ENCODE data around the gene STX19.
A peak's percentile ranks its signal among the peaks of the same experiment; 100 is the strongest.
"Not testable (repeated sequence)": the region's sequence is repeated elsewhere in the genome, so short reads cannot be mapped to it uniquely, and the experiment has no call there.

STX19 gene

DNA sequence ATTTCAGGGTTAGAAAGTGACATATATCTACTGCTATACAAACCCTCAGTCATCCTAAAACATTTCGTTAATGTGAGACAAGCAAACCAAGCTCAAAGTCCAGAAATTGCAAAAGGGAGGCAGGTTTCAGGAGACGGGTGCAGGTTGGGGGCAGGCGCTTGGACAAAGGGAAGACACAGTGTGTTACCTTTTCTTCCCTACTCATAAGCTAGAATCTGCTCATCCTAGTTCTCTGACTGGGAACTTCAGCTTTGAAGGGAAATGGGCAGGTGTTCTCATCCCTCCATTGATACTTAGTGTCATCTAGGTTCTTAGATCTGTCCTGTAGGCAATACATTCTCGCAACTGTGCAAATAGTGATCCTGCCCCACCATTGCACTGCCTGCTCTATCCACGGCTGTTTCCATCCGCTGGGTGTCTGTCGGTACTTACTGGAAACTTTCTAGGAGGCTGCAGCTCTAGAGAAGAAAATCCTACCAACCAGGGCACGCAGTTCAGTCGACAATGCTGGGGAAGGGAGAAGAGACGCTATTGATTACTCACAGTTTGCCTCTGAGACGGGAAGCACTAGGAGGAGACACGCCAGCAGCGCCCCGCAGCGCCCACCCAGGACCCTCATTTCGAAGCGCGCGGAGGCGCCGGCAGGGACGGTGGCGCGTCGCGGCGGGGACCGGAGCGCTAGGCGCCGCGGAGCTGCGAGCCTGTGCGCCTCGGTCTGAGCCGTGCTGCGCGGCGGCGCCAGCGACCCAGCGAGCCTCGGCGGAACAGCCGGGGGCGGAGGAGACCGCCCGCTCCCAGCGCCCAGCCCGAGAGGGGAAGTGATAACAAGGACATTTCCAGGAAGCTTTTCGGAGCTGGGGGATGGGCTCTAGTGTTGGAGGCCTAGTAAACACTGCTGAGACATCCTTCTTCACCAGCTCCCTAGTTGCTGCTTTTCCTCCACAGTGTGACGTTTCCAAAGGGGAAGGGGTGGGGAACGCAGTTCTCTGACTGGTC lies 55.0 kb downstream of the STX19 start, which contains the start of gene PROS1:
Gene PROS1, minus strand, starts transcription at position 766 of the 996 bp plus-strand sequence. Its CDS starts 147 bp downstream, at position 619.
- DNase-seq (ENCODE audit: low spot score), result peak; percentile 65

DNA sequence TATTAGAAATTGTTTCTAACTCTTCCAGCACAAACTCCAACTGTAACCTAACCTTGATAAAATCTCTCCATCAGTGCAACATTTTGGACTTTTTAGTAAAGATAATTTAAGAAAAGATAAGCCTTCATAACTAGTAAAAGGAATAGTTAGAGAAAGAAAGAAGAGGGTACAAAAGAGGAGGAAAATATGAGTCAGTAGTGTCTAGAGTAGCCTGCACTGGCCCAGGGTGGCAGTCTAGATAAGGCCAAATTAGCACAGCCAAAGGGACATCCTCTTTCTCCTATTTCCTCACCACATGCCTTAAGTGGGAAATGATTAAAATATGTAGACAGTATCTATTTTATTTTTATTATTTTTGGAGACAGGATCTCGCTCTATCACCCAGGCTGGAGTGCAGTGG lies 58.4 kb downstream of the STX19 start:
- DNase-seq (ENCODE audit: low spot score), result no peak

DNA sequence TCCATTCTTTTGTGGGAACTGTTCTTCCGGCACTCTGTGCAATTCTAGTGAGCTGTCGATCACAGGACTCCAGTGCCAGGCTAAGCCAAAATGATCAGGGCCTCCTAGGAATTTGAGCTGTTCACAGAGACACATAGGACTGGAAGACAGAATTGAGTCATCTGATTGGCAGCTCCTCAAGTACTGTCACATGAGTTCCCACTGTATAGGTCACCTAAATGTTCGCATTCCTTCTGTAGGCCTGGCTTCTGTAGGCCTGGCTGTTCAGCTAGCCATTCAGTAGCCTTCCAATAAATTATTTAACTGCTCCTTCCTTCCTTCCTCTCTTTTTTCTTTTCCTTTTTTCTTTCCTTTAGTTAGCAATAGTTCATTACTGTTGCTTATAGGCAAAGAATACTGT lies 59.0 kb downstream of the STX19 start:
- no peak for DNase-seq (ENCODE audit: low spot score)

DNA sequence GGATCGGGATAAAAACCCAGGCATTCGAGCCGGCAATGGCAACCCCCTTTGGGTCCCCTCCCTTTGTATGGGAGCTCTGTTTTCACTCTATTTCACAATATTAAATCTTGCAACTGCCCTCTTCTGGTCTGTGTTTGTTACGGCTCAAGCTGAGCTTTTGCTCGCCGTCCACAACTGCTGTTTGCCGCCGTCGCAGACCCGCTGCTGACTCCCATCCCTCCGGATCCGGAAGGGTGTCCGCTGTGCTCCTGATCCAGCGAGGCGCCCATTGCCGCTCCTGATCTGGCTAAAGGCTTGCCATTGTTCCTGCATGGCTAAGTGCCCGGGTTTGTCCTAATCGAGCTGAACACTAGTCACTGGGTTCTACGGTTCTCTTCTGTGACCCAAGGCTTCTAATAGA lies 63.3 kb downstream of the STX19 start:
- not testable (repeated sequence) for DNase-seq (ENCODE audit: low spot score)
